Raji (cell line): ENCODE measurements around the gene TNNI3K.

Source experiments
- POLR2A ChIP-seq: IDR thresholded peaks from 2 replicates; pipeline ENCODE4 v1.6.1; 2011; ENCODE audit warnings: low read depth, low read length, control low read depth; ENCODE audit not compliant: insufficient read depth

Gene TNNI3K

DNA sequence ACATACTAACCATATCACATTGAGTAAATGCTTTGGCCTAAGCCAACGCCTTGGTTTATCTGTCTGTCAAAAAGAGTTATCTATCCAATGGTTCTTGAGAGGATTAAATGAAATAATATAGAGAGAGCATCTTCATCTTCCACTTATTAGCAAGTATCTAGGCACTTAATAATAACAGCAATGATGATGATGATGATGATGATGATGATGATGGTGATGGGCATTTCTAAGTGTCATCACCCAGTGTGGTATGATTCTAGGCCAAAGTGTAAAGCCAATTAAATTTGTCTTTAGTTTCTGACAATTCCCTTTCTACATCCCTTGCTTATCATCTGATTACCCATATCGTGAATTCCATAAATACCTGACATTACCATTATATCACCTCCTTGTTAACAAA lies 342.9 kb downstream of the TNNI3K start:
- TF ChIP-seq POLR2A = no peak

DNA sequence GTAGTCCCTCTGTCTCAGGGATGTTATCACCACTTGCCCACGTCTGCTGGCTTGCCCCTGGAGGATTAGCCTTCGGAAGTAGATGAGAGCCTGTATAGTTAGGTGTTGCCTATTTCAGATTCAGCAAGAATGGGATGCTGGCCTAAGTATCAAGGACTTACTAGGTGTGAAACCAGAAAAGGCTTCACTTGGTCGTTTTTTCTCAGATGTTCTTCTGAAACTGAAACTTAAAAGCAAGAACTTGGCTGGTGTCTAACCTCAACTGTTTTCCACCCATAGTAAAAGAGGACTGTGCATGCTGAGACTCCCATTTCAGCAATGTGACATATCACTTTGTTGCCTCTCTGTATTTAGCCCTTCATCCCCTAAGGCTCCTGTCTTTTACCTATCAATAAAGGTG lies 344.2 kb downstream of the TNNI3K start:
- no peak for TF ChIP-seq POLR2A

DNA sequence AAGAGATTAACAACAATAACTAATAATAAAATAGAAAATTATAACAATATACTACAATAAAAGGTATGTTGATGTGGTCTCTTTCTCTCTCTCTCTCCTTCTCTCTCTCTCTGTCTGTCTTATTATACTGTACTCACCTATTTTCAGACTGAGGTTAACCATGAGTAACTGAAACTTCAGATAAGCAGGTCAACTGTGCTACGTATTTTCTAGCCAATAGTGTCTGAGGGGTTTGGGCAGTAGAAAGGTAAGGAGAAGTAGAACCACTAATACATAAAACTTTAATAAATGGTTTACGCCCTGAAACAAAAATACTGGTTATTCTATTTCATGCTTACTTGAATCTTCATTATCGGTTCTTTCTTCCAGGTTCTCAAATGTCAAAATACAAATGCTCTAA lies 348.2 kb downstream of the TNNI3K start:
- no peak for TF ChIP-seq POLR2A

DNA sequence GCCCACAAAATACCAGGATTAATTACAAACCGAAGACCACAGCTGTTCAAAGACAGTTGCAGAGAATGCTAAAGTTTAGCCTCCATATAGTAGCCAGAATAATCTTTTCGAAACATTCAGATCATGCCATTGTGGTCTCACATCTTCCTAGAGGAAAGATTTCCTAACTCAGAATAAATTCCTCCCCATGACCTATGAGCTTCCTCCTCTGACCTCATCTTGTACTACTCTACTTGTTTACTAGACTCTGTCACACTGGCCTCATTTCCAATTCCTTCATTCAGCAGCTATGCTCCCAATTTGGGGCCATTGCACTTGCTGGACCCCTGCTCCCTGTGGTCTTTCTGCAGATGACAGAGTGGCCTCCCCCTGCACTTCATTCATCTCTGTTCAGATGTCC lies 349.0 kb downstream of the TNNI3K start:
- no peak for TF ChIP-seq POLR2A

DNA sequence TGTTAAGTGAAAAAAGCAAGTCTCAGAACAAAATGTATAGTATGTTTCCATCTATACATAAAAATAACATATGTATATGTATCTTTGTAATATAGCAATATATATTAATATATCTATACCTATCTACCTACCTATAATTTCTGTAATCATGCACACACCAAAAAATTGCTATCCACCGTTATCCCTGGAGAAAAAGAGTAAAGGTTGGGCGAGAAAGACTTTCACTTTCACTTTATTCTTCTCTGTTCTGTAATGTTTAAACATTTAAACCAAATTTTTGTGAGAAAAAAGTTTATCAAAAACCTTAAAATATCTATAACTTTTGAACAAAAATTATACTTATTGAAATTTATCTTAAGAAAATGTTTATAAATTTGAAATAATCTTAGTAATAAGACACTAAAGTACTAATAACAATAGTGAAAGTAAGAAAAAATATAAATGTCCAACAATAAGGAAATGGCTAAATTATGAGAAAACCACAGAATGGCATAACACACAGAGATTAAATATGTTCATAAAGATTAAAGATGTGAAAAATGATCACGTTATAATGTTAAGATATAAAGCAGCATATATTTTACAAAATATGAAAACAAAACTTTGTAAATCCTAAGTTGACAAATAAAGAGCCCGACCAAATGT lies 351.2 kb downstream of the TNNI3K start:
- TF ChIP-seq POLR2A = no peak

DNA sequence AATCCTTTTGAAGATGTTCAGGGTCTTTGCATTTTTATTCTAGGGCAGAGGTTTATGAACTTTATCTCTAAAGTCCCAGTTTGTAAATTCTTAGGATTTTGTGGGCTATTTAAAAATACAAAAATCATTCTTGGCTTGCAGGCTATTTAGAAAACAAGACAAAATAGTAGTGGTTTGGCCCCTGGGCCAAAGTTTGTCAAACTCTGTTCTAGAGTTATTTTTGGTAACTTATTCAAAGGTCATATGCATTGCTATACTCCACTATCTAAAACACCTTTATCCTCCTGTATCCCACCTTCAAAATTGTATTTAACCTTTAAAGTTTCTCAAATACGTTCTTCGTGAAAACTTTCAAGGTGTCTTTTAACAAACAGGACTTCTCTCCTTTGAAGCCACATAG lies 352.7 kb downstream of the TNNI3K start:
- TF ChIP-seq POLR2A = no peak

DNA sequence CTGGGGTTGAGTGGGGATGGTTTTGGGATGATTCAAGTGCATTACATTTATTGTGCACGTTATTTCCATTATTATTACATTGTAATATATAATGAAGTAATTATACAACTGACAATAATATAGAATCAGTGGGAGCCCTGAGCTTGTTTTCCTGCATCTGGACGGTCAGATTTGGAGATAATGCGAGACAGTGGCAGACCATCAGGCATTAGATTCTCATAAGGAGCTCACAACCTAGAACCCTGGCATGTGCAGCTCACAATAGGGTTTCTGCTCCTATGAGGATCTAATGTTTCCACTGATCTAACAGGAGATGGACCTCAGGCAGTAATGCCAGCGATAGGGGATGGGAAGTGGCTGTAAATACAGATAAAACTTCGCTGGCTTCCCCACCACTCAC lies 355.1 kb downstream of the TNNI3K start:
- no peak for TF ChIP-seq POLR2A

DNA sequence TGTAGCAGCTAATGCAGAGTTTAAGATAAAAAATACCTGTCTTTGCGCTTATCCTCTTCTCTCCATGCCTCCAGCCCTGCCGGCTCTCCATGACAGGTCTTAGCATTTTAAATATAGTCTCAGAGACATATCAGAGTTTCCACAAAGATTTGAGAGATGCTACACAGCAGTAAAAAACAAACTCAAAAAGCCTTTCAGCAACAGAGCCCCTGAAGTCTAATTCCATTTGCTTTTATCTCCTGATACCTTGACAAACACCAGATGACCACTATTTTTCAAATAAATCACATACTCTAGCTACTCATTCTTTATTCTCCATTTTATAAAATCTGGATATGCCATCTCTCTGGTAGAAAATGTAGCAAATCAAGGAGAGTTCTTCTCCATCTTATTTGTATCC lies 356.8 kb downstream of the TNNI3K start:
- TF ChIP-seq POLR2A = no peak

DNA sequence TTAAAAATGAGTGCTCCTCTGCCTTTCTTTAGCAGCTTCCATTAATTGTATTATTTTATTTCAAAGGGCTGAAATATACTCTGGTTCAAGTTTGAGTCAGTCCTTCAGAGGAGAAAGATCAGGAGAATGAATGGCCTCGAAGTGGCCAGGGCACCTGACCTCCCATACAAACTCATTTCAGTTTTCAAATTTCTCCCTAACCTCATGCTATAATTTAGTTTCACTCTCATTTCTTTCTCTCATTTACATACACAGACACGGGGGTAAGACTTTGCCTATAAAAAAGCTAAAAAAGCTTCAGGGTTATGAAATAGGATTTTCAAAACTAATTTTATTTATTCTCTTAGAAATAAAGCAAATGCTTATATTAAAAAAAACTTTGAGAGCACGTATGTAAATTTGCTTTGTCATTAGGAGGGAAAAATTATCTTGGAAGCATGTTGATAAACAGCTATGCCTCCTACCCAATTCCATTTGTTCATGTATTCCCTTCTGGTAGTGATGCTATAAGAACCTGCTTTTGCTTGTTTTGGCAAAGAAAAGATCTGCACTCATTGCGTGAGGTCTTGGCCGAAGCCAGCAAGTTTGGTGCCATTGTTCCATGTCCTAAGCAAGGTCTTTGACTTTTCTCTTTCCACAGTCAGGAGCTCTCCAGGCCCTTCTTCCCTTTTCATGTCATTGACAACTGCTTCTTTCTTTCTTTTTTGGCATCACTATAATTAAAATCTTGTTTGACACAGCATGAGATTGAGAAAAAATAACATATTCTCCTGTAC lies 357.6 kb downstream of the TNNI3K start:
- TF ChIP-seq POLR2A = no peak
